MCF 10A (cell line): Measurements from ENCODE around the gene CPSF3. TPM values are rescaled to one million over a fixed set of nuclear protein-coding genes. Genes with fewer than 3 reads are reported as not detected.

Experiments used
- BruUV-seq: library from RNA; stranded (reverse); fragments of 400-500 nt; replicated peaks from 2 replicates; lab custom pipeline; 2021; lab: Mats Ljungman, UMichigan
- CTCF ChIA-PET: fragments of 300-600 bp; sonication (Branson Sonifier 250); formaldehyde crosslinking; extraction: SDS; loops from one replicate; lab custom pipeline; 2021; ENCODE audit warnings: antibody characterized with exemption, inconsistent platforms; lab: Yijun Ruan, JAX
- POLR2A ChIA-PET: fragments of 300-600, 350-650 bp; sonication (Branson Sonifier 250); formaldehyde crosslinking; extraction: SDS; loops from one replicate; lab custom pipeline; 2020; ENCODE audit warnings: antibody characterized with exemption, inconsistent platforms; lab: Yijun Ruan, JAX
- DNase-seq: peaks from one replicate; pipeline ENCODE4 v3.0.0-alpha.2; 2018; ENCODE audit not compliant: unreplicated experiment
- H3K27ac Mint-ChIP-seq: one replicate; pipeline ENCODE4 v1.8.0; 2022; ENCODE audit warnings: mild to moderate bottlenecking, low read depth, mixed read lengths; ENCODE audit not compliant: unreplicated experiment
- H3K27me3 Mint-ChIP-seq: one replicate; pipeline ENCODE4 v1.8.0; 2022; ENCODE audit warnings: mixed read lengths; ENCODE audit not compliant: insufficient read depth, unreplicated experiment
- H3K36me3 Mint-ChIP-seq: one replicate; pipeline ENCODE4 v1.8.0; 2022; ENCODE audit warnings: mild to moderate bottlenecking, moderate library complexity, mixed read lengths; ENCODE audit not compliant: insufficient read depth, unreplicated experiment
- H3K4me1 Mint-ChIP-seq: one replicate; pipeline ENCODE4 v1.8.0; 2022; ENCODE audit warnings: mixed read lengths; ENCODE audit not compliant: insufficient read depth, unreplicated experiment
- H3K4me3 Mint-ChIP-seq: one replicate; pipeline ENCODE4 v1.8.0; 2022; ENCODE audit warnings: mild to moderate bottlenecking, moderate library complexity, mixed read lengths; ENCODE audit not compliant: unreplicated experiment
- H3K9me3 Mint-ChIP-seq: one replicate; pipeline ENCODE4 v1.8.0; 2022; ENCODE audit warnings: mixed read lengths; ENCODE audit not compliant: unreplicated experiment
- intact Hi-C: fragments of 100-400 bp; cut with micrococcal nuclease; formaldehyde crosslinking; loops from 2 replicates; pipeline ENCODE4 v1.14.1; 2022
- total RNA-seq: library from RNA; stranded (reverse); gene quantifications from 2 replicates; pipeline ENCODE4 v1.2.3, GENCODE V29; 2022
- TF ChIP-seq, protein P1 (sequence below): fragments of 200-600 bp; IDR thresholded peaks from one replicate; pipeline ENCODE4 v1.8.0; 2022; ENCODE audit warnings: antibody characterized with exemption, mild to moderate bottlenecking; ENCODE audit not compliant: unreplicated experiment

Gene CPSF3
- total RNA-seq, 1 experiment from 2014 or later: 51.0 TPM

DNA sequence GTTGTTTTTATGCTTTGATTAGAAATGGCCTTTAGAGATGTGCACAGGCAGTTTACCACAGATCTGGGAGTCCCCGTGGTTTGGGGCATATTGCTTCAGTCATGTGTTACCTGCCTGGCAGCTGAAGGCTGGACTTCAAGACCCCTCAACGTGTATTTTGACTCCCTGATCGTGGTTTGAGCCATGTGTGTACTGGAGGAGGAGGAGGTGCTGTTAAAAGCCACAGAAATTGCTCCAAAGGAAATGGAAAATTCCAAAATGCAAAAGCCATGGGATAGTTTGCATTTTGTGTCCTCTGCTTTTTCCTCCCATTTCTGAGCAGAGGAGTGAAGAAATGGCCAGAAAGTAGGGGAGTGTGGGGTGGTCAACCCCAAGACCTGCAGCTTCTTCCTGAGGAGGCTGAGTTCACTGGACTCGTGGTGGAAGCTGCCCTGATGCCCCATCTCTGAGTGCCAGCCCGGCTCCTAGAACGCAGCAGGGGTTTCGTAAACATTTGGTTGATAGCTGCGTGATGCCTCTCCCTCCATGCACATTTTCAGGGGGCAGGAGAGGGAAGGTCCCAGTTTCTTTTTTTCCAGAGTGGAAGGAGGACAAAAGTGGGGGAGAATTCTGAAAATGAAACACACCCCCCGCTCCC is 45.9 kb upstream of the CPSF3 start:
- TF ChIP-seq, protein P1, sequence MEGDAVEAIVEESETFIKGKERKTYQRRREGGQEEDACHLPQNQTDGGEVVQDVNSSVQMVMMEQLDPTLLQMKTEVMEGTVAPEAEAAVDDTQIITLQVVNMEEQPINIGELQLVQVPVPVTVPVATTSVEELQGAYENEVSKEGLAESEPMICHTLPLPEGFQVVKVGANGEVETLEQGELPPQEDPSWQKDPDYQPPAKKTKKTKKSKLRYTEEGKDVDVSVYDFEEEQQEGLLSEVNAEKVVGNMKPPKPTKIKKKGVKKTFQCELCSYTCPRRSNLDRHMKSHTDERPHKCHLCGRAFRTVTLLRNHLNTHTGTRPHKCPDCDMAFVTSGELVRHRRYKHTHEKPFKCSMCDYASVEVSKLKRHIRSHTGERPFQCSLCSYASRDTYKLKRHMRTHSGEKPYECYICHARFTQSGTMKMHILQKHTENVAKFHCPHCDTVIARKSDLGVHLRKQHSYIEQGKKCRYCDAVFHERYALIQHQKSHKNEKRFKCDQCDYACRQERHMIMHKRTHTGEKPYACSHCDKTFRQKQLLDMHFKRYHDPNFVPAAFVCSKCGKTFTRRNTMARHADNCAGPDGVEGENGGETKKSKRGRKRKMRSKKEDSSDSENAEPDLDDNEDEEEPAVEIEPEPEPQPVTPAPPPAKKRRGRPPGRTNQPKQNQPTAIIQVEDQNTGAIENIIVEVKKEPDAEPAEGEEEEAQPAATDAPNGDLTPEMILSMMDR: no peak
- intact Hi-C loops: no loop called here
- no TSS peak for BruUV-seq
- H3K27ac Mint-ChIP-seq: peak overlapping the region; percentile 54
- DNase-seq: no peak
- peaks cover 13% of the 10 kb centered on the region for H3K4me1 Mint-ChIP-seq
- POLR2A ChIA-PET: interaction anchor here (0.7 to 1.1 kb wide), 2 partner anchors 9 to 13 kb away, joined by 3 read pairs; no protein-coding TSS in a partner anchor
- H3K9me3 Mint-ChIP-seq: no peaks in the 10 kb centered on the region
- no peaks in the 10 kb centered on the region for H3K27me3 Mint-ChIP-seq
- CTCF ChIA-PET: no interaction called here
- H3K4me3 Mint-ChIP-seq: no peak overlapping the region
- peaks cover 86% of the 10 kb centered on the region for H3K36me3 Mint-ChIP-seq

- CTCF ChIA-PET: no interaction called here
- no TSS peak for BruUV-seq
- Mint-ChIP-seq H3K36me3 (peaks cover 89% of the 10 kb centered on the region), H3K27ac (peak overlapping the region; percentile 54), H3K9me3 (no peaks in the 10 kb centered on the region), H3K27me3 (no peaks in the 10 kb centered on the region), H3K4me1 (peaks cover 13% of the 10 kb centered on the region), H3K4me3 (no peak overlapping the region)
- POLR2A ChIA-PET: interaction anchor here (0.7 to 1.1 kb wide), 2 partner anchors 8 to 14 kb away, joined by 3 read pairs; no protein-coding TSS in a partner anchor
- peak; percentile 68 for DNase-seq
- intact Hi-C loops: no loop called here
- TF ChIP-seq, protein P1: no peak
Observed at GRCh38 chr2:9378433-9379390, 44.7 kb upstream of the CPSF3 start.

GRCh38 chr2:9379391-9379755 is 44.1 kb upstream of the CPSF3 start:
- peak overlapping the region; percentile 54 for H3K27ac Mint-ChIP-seq
- TF ChIP-seq, protein P1: no peak
- H3K36me3 Mint-ChIP-seq: peaks cover 84% of the 10 kb centered on the region
- POLR2A ChIA-PET: no interaction called here
- no peaks in the 10 kb centered on the region for H3K27me3 Mint-ChIP-seq
- no peak overlapping the region for H3K4me3 Mint-ChIP-seq
- H3K9me3 Mint-ChIP-seq: no peaks in the 10 kb centered on the region
- H3K4me1 Mint-ChIP-seq: peaks cover 13% of the 10 kb centered on the region
- CTCF ChIA-PET: no interaction called here
- intact Hi-C loops: no loop called here
- BruUV-seq: no TSS peak
- DNase-seq: no peak
